K562 (cell line): Measurements from ENCODE around the gene OOSP4B. TPM values are rescaled to one million over a fixed set of nuclear protein-coding genes. Genes with fewer than 3 reads are reported as not detected.
"Not testable (repeated sequence)": the region's sequence is repeated elsewhere in the genome, so short reads cannot be mapped to it uniquely, and the experiment has no call there.

Source experiments
- ATAC-seq: fragments of 200-7000 bp; cut with Tn5 transposase; 3 replicates; pipeline ENCODE4 v1.9.1; 2020; ENCODE audit warnings: moderate library complexity
- BruUV-seq: library from RNA; stranded (reverse); fragments of 400-500 nt; replicated peaks from 2 replicates; lab custom pipeline; 2021; lab: Mats Ljungman, UMichigan
- CTCF ChIA-PET: fragments of 300-600 bp; formaldehyde crosslinking; extraction: SDS; loops from one replicate; lab custom pipeline; 2021; ENCODE audit warnings: low intra/inter-chr PET ratio; lab: Yijun Ruan, JAX
- POLR2A ChIA-PET: fragments of 300-600, 350-650 bp; sonication (Branson Sonifier 250); formaldehyde crosslinking; extraction: SDS; loops from one replicate; lab custom pipeline; 2021; ENCODE audit warnings: antibody characterized with exemption, inconsistent platforms; lab: Yijun Ruan, JAX
- DNase-seq, 4 experiments: peaks; one replicate each; pipeline versions ENCODE4 v3.0.0 to v3.0.0-alpha.2; 2011 to 2018; ENCODE audit warnings: low spot score in 3 of 4, mixed read lengths in 3 of 4; ENCODE audit errors: extremely low read depth in 1 of 4
- FAIRE-seq: peaks from 2 replicates; lab custom pipeline; 2011; peaks lifted over from hg19 to GRCh38; lab: Jason Lieb, UNC
- H2AFZ ChIP-seq: 2 replicates; pipeline ENCODE4 v1.6.0; 2011; ENCODE audit warnings: low read depth, low read length, control low read depth, inconsistent platforms
- H3K27ac ChIP-seq: fragments of 200-600 bp; 3 replicates; pipeline ENCODE4 v1.8.0; 2011; ENCODE audit warnings: low read depth, mild to moderate bottlenecking, control low read depth, inconsistent platforms, low read length, moderate library complexity, mixed read lengths; ENCODE audit errors: extremely low read depth
- H3K27me3 ChIP-seq, 2 experiments: fragments of 300-600 bp in 1 of 2; 2 replicates in 1 of 2; 3 replicates in 1 of 2; pipeline versions ENCODE4 v1.6.0 to v1.8.0; 2011; ENCODE audit warnings: inconsistent platforms in 2 of 2, low read length in 2 of 2, mild to moderate bottlenecking in 1 of 2, mixed read lengths in 1 of 2, moderate library complexity in 1 of 2; ENCODE audit not compliant: control insufficient read depth in 2 of 2, insufficient read depth in 2 of 2
- H3K36me3 ChIP-seq: fragments of 300-600 bp; 3 replicates; pipeline ENCODE4 v1.8.0; 2011; ENCODE audit warnings: mild to moderate bottlenecking, low read length, inconsistent platforms; ENCODE audit not compliant: control insufficient read depth, insufficient read depth
- H3K4me1 ChIP-seq, 2 experiments: fragments of 200-600 bp in 1 of 2; replicated peaks in 1 of 2; 2 replicates in 1 of 2; 3 replicates in 1 of 2; pipeline versions ENCODE4 v1.5.1 to v1.8.0; 2011; ENCODE audit warnings: inconsistent platforms in 2 of 2, low read length in 2 of 2, mild to moderate bottlenecking in 1 of 2, mixed read lengths in 1 of 2, moderate library complexity in 1 of 2; ENCODE audit not compliant: control insufficient read depth in 2 of 2, insufficient read depth in 2 of 2
- H3K4me2 ChIP-seq: 2 replicates; pipeline ENCODE4 v1.6.1; 2011; ENCODE audit warnings: low read length, control low read depth, inconsistent platforms, mixed read lengths; ENCODE audit not compliant: insufficient read depth
- H3K4me3 ChIP-seq: fragments of 200-600 bp; sonication (generic), shearing (Covaris generic); 2 replicates; pipeline ENCODE4 v1.5.1; 2016; ENCODE audit warnings: control low read depth, inconsistent platforms
- H3K79me2 ChIP-seq: fragments of 200-600 bp; 3 replicates; pipeline ENCODE4 v1.8.0; 2011; ENCODE audit warnings: low read length, inconsistent platforms; ENCODE audit not compliant: control insufficient read depth, insufficient read depth
- H3K9ac ChIP-seq, 2 experiments: 2 replicates each; pipeline versions ENCODE4 v1.6.0 to v1.6.1; 2011; ENCODE audit warnings: low read depth in 2 of 2, low read length in 2 of 2, control low read depth in 1 of 2, inconsistent platforms in 1 of 2, mild to moderate bottlenecking in 1 of 2, mixed read lengths in 1 of 2; ENCODE audit not compliant: insufficient read depth in 1 of 2
- H3K9me1 ChIP-seq: one replicate; pipeline ENCODE4 v1.6.0; 2011; ENCODE audit warnings: inconsistent platforms, mild to moderate bottlenecking, low read length, moderate library complexity; ENCODE audit not compliant: control insufficient read depth, insufficient read depth
- H3K9me3 ChIP-seq: replicated peaks from 2 replicates; pipeline ENCODE4 v1.5.1; 2011; ENCODE audit warnings: low read depth, low read length, inconsistent platforms; ENCODE audit not compliant: control insufficient read depth, insufficient read depth
- H4K20me1 ChIP-seq: replicated peaks from 2 replicates; pipeline ENCODE4 v1.6.1; 2011; ENCODE audit warnings: low read length, inconsistent platforms, mixed read lengths; ENCODE audit not compliant: control insufficient read depth, insufficient read depth
- ARID1B ChIP-seq: fragments of 450-650 bp; IDR thresholded peaks from 2 replicates; pipeline ENCODE4 v1.6.1; 2016; ENCODE audit warnings: antibody characterized with exemption, mild to moderate bottlenecking, inconsistent platforms
- CBFA2T2 ChIP-seq: fragments of 450-650 bp; conservative IDR thresholded peaks from 2 replicates; pipeline ENCODE4 v1.6.1; 2017; ENCODE audit warnings: mild to moderate bottlenecking
- CBFA2T3 ChIP-seq: fragments of 450-650 bp; IDR thresholded peaks from 2 replicates; pipeline ENCODE4 v1.6.1; 2017
- EP300 ChIP-seq: IDR thresholded peaks from 2 replicates; pipeline ENCODE4 v1.6.1; 2012; ENCODE audit warnings: low read length, improper control_type of control experiment
- TAL1 ChIP-seq: fragments of 450-650 bp; IDR thresholded peaks from 2 replicates; pipeline ENCODE4 v1.6.1; 2016; ENCODE audit warnings: mild to moderate bottlenecking
- TCF3 ChIP-seq: sonication (generic); formaldehyde crosslinking; IDR thresholded peaks from 2 replicates; pipeline ENCODE4 v1.4.0; 2020; ENCODE audit warnings: mild to moderate bottlenecking, missing genetic modification reagents
- TEAD4 ChIP-seq, 2 experiments: sonication (generic) in 1 of 2; formaldehyde crosslinking in 1 of 2; IDR thresholded peaks; 2 replicates each; pipeline versions ENCODE4 v1.6.1 to v1.8.0; 2012 to 2022; ENCODE audit warnings: borderline replicate concordance in 1 of 2, inconsistent platforms in 1 of 2, low read length in 1 of 2, mild to moderate bottlenecking in 1 of 2, missing genetic modification reagents in 1 of 2
- ZBTB7A ChIP-seq: IDR thresholded peaks from 2 replicates; pipeline ENCODE4 v1.6.1; 2011; ENCODE audit warnings: low read depth, mild to moderate bottlenecking, low read length, moderate library complexity, borderline replicate concordance; ENCODE audit not compliant: control insufficient read depth
- WGBS: fragments of 100-300 bp; shearing (Covaris generic); methylation state at CpG from one replicate; pipeline ENCODE4 v1.1.6; 2016; ENCODE audit warnings: low coverage, mixed read lengths; ENCODE audit not compliant: insufficient coverage; ENCODE audit errors: missing lambda C conversion rate; 5-methylcytosine and 5-hydroxymethylcytosine counted together
- in situ Hi-C: fragments of 300-500 bp; cut with MboI; formaldehyde crosslinking; loops from 4 replicates; pipeline ENCODE4 v1.15.0; 2018; ENCODE audit warnings: inconsistent platforms, mixed read lengths
- intact Hi-C: fragments of 100-400 bp; cut with micrococcal nuclease; formaldehyde crosslinking; loops from 2 replicates; pipeline ENCODE4 v1.14.2; 2022
- polyA plus RNA-seq, 8 experiments: library from polyadenylated mRNA; depleted of rRNA in 4 of 8; stranded (reverse) in 5 of 8; unstranded in 3 of 8; fragments of >200 nt; fragmentation: Nextera tagmentation in 2 of 8; fragmentation: Illumina TruSeq in 1 of 8; extraction: Ambion mirVana in 2 of 8; extraction: Trizol in 1 of 8; gene quantifications; 2 replicates each; pipeline versions ENCODE4 v1.2.1 to v1.2.3, GENCODE V29; 2011 to 2014; ENCODE audit warnings: inconsistent platforms in 1 of 8, missing spikeins in 1 of 8
- total RNA-seq, 7 experiments: library from RNA; depleted of rRNA in 6 of 7; stranded (reverse); fragments of >200 nt in 6 of 7; fragmentation: Illumina TruSeq in 2 of 7; extraction: Trizol in 2 of 7; gene quantifications; 2 replicates each; pipeline versions ENCODE4 v1.2.1 to v1.2.3, GENCODE V29; 2011 to 2021; ENCODE audit warnings: low replicate concordance in 1 of 7

OOSP4B gene
- total and polyA plus RNA-seq, 9 of the 15 experiments (the other 6 are each of a cell fraction or from before 2014, with no cell fraction given): 0.10 to 0.43 (median 0.15) TPM; not detected in 5

DNA sequence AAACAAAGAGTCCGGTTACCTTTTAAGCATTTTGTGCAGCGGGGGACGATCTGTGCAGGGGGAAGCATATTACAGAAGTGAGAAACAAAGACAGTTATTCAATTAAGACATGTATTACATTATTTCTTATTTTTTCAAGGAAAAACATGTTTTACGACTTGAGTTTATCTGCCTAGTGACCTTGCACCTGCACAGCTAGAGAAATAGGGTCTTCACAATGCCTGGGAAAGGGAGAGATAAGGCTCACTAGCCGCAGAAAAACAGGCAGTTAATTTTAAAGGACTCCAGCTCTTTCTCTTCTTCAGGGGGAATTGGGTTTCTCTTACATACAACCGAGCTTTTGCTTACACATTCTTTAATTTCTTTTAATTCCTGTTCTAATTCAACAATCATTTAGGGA is 54.7 kb downstream of the OOSP4B start:
- H3K4me3 ChIP-seq; ATAC-seq; H3K36me3 ChIP-seq; H3K4me2 ChIP-seq; H4K20me1 ChIP-seq; FAIRE-seq; H3K79me2 ChIP-seq; in situ Hi-C loops; H3K27me3 ChIP-seq; H3K9me1 ChIP-seq; H3K9me3 ChIP-seq; H3K9ac ChIP-seq; intact Hi-C loops; BruUV-seq; CTCF ChIA-PET; TF ChIP-seq TEAD4 (CRISPR knock-in tag; IDR thresholded peaks at IDR 0.05; ENCODE audit: borderline replicate concordance): not testable (repeated sequence)
- 29% methylated on average over 6 of the region's 6 CpGs for WGBS
- peak overlapping the region; percentile 48; the same call in 2 of the 3 replicates for H3K27ac ChIP-seq
- peak in 1 of 4 experiments; percentile 44 for DNase-seq
- H3K4me1 ChIP-seq: peaks cover 0 to 21% of the 10 kb centered on the region in 2 experiments; a peak in 3 of 5 replicates
- peak overlapping the region; percentile 34 for H2AFZ ChIP-seq
- POLR2A ChIA-PET: interaction anchor here (0.9 kb wide), 1 partner anchor 28 kb away, joined by 4 read pairs; no protein-coding TSS in a partner anchor
- TF ChIP-seq TCF3 (CRISPR knock-in tag) (peak; percentile 75), TEAD4 (IDR thresholded peaks at IDR 0.05; ENCODE audit: low read length) (peak; percentile 56; the same call in 1 of the 2 replicates), EP300 (0 out of 2 replicates have a peak, but pooled peaks have one; percentile 32), TAL1 (peak; percentile 46; the same call in 1 of the 2 replicates), CBFA2T2 (0 out of 2 replicates have a peak, but pooled peaks have one; percentile 14), ARID1B (peak; percentile 44), ZBTB7A (0 out of 2 replicates have a peak, but pooled peaks have one; percentile 32), CBFA2T3 (peak; percentile 42; the same call in 1 of the 2 replicates)
